Inflammatory macrophage treated with lipopolysaccharide for 4 hours (primary cell): ENCODE measurements around the gene CRY1.
"Not testable (repeated sequence)": the region's sequence is repeated elsewhere in the genome, so short reads cannot be mapped to it uniquely, and the experiment has no call there.

ENCODE experiments used
- DNase-seq: peaks from one replicate; pipeline ENCODE4 v3.0.0-alpha.2; 2020

CRY1 gene

GRCh38 chr12:107108366-107108765, 15.0 kb upstream of the CRY1 start:
- not testable (repeated sequence) for DNase-seq

- no peak for DNase-seq
These were observed 14.0 kb upstream of the CRY1 start for GRCh38 chr12:107107381-107107780.

GRCh38 chr12:107106241-107107025, 13.1 kb upstream of the CRY1 start:
- no peak for DNase-seq

- DNase-seq: no peak
These were observed 12.0 kb upstream of the CRY1 start for GRCh38 chr12:107105410-107105703.

- no peak for DNase-seq
These were observed 10.2 kb upstream of the CRY1 start for GRCh38 chr12:107103516-107103915.

- no peak for DNase-seq
These were observed 9.7 kb upstream of the CRY1 start for GRCh38 chr12:107103097-107103496.

- DNase-seq: no peak
These were observed 8.9 kb upstream of the CRY1 start for GRCh38 chr12:107102294-107102693.

GRCh38 chr12:107101651-107102050, 8.3 kb upstream of the CRY1 start:
- no peak for DNase-seq

GRCh38 chr12:107099917-107100316, 6.6 kb upstream of the CRY1 start:
- no peak for DNase-seq

GRCh38 chr12:107096571-107096970, 3.2 kb upstream of the CRY1 start:
- no peak for DNase-seq

- DNase-seq: no peak
These were observed 767 bp upstream of the CRY1 start for GRCh38 chr12:107094183-107094448.

GRCh38 chr12:107092669-107093416, 506 bp downstream of the CRY1 start:
- no peak for DNase-seq

GRCh38 chr12:107091989-107092641, 1.2 kb downstream of the CRY1 start:
- peak; percentile 83 for DNase-seq

- DNase-seq: no peak
These were observed 2.0 kb downstream of the CRY1 start for GRCh38 chr12:107091381-107091780.

- DNase-seq: no peak
These were observed 2.6 kb downstream of the CRY1 start for GRCh38 chr12:107090711-107091110.

GRCh38 chr12:107088912-107089311, 4.4 kb downstream of the CRY1 start:
- DNase-seq: no peak

- DNase-seq: no peak
These were observed 7.0 kb downstream of the CRY1 start for GRCh38 chr12:107086314-107086713.

GRCh38 chr12:107081778-107082177, 11.6 kb downstream of the CRY1 start:
- no peak for DNase-seq

- DNase-seq: no peak
These were observed 13.1 kb downstream of the CRY1 start for GRCh38 chr12:107080299-107080698.

- peak; percentile 9 for DNase-seq
These were observed 14.0 kb downstream of the CRY1 start for GRCh38 chr12:107079172-107080011.

- not testable (repeated sequence) for DNase-seq
These were observed 20.1 kb downstream of the CRY1 start for GRCh38 chr12:107073266-107073665.

GRCh38 chr12:107066691-107067090, 26.7 kb downstream of the CRY1 start:
- DNase-seq: no peak

- no peak for DNase-seq
These were observed 28.7 kb downstream of the CRY1 start for GRCh38 chr12:107064687-107065086.
